ENCODE results near the gene GSC2.

DNA sequence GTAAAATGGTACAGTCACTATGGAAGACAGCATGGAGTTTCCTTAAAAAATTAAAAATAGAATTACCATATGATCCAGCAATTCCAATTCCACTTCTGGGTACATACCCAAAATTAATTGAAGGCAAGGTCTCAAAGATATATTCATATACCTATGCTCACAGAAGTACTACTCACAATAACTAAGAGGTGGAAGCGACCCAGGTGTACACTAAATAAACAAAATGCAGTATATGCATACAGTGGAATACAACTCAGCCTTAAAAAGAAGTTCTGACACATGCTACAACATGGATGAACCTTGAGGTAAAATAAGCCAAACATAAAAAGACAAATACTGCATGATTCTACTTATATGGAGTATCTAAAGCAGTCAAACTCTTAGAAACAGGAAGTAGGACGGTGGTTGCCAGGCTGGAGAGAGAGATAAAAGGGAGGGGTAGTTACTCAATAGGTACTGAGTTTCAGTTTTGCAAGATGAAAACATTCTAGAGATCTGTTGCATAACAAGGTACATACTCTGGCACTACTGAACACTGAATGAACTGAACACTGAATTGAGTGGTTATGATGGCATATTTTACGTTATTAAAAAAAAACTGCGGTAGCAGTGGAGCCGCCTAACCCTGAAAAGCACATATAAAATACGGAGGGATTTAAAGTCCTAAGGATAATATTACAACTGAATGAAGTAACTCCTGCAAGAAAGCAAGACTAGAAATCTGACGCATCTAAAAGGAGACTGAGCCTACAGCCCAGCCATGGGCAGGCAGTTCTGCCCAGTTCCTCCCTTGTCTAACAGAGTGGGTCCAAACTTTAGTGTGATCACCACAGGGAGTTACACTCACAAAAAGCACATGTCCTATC is 40.7 kb downstream of the GSC2 start:
- peak; percentile 97 for TF ChIP-seq FOXK2 (conservative IDR thresholded peaks at IDR 0.05 in 1 of 2, IDR thresholded peaks at IDR 0.05 in 1 of 2; ENCODE audit: low read depth in 2 of 2)
- peak; percentile 30; the same call in 1 of the 2 replicates for TF ChIP-seq L3MBTL2 (IDR thresholded peaks at IDR 0.05)
- TF ChIP-seq, protein P1, sequence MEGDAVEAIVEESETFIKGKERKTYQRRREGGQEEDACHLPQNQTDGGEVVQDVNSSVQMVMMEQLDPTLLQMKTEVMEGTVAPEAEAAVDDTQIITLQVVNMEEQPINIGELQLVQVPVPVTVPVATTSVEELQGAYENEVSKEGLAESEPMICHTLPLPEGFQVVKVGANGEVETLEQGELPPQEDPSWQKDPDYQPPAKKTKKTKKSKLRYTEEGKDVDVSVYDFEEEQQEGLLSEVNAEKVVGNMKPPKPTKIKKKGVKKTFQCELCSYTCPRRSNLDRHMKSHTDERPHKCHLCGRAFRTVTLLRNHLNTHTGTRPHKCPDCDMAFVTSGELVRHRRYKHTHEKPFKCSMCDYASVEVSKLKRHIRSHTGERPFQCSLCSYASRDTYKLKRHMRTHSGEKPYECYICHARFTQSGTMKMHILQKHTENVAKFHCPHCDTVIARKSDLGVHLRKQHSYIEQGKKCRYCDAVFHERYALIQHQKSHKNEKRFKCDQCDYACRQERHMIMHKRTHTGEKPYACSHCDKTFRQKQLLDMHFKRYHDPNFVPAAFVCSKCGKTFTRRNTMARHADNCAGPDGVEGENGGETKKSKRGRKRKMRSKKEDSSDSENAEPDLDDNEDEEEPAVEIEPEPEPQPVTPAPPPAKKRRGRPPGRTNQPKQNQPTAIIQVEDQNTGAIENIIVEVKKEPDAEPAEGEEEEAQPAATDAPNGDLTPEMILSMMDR (IDR thresholded peaks at IDR 0.05 in 2 of 3, conservative IDR thresholded peaks at IDR 0.05 in 1 of 3; ENCODE audit: insufficient read depth in 2 of 3, low read depth in 1 of 3, low read length in 3 of 3) = no peak
- TF ChIP-seq, protein P2, sequence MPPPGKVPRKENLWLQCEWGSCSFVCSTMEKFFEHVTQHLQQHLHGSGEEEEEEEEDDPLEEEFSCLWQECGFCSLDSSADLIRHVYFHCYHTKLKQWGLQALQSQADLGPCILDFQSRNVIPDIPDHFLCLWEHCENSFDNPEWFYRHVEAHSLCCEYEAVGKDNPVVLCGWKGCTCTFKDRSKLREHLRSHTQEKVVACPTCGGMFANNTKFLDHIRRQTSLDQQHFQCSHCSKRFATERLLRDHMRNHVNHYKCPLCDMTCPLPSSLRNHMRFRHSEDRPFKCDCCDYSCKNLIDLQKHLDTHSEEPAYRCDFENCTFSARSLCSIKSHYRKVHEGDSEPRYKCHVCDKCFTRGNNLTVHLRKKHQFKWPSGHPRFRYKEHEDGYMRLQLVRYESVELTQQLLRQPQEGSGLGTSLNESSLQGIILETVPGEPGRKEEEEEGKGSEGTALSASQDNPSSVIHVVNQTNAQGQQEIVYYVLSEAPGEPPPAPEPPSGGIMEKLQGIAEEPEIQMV (tag; conservative IDR thresholded peaks at IDR 0.05; ENCODE audit: low read depth) = no peak
- no peak; a peak in 1 of 4 replicates for TF ChIP-seq CSDE1 (IDR thresholded peaks at IDR 0.05)
- no peak for TF ChIP-seq ZNF282 (CRISPR knock-in tag; IDR thresholded peaks at IDR 0.05)
- TF ChIP-seq SIN3A (IDR thresholded peaks at IDR 0.05; ENCODE audit: borderline replicate concordance in 2 of 2, control insufficient read depth in 1 of 2, low read depth in 2 of 2, low read length in 2 of 2) = peak in 1 of 2 experiments; percentile 56; a peak in 1 of 4 replicates

Measured in K562 (cell line).